Activated CD4-positive, alpha-beta memory T cell treated with anti-CD3 and anti-CD28 coated beads for 36 hours (primary cell): ENCODE data around the gene GAB3. TPM values are rescaled to one million over a fixed set of nuclear protein-coding genes. Genes with fewer than 3 reads are reported as not detected.
A peak's percentile ranks its signal among the peaks of the same experiment; 100 is the strongest.

Experiments used
- CTCF ChIA-PET: fragments of 350-600 bp; sonication (Branson Sonifier 250); formaldehyde crosslinking; loops from one replicate; lab custom pipeline; 2021; ENCODE audit warnings: antibody characterized with exemption, inconsistent platforms; lab: Charles Lee
- POLR2A ChIA-PET: fragments of 350-600 bp; sonication (Branson Sonifier 250); formaldehyde crosslinking; loops from one replicate; lab custom pipeline; 2021; ENCODE audit warnings: antibody characterized with exemption; lab: Charles Lee
- DNase-seq: peaks from one replicate; pipeline ENCODE4 v3.0.0-alpha.2; 2020
- H3K27ac Mint-ChIP-seq: one replicate; pipeline ENCODE4 v1.8.0; 2021; ENCODE audit warnings: mixed read lengths
- H3K27me3 Mint-ChIP-seq: one replicate; pipeline ENCODE4 v1.8.0; 2021; ENCODE audit warnings: mixed read lengths
- H3K36me3 Mint-ChIP-seq: one replicate; pipeline ENCODE4 v1.8.0; 2021; ENCODE audit warnings: mixed read lengths
- H3K4me1 Mint-ChIP-seq: one replicate; pipeline ENCODE4 v1.8.0; 2021; ENCODE audit warnings: low read depth, mixed read lengths
- H3K4me3 Mint-ChIP-seq: one replicate; pipeline ENCODE4 v1.8.0; 2021; ENCODE audit warnings: mild to moderate bottlenecking, mixed read lengths
- H3K9me3 Mint-ChIP-seq: one replicate; pipeline ENCODE4 v1.8.0; 2021; ENCODE audit warnings: mixed read lengths
- intact Hi-C: fragments of 100-400 bp; cut with micrococcal nuclease; formaldehyde crosslinking; loops from one replicate; pipeline ENCODE4 v1.15.1; 2023
- total RNA-seq, 2 experiments: library from RNA; stranded (reverse); gene quantifications; one replicate each; pipeline ENCODE4 v1.2.3, GENCODE V29; 2021

GAB3 gene
- total RNA-seq, result 1 to 10 TPM; 3.4 to 3.7 TPM

DNA sequence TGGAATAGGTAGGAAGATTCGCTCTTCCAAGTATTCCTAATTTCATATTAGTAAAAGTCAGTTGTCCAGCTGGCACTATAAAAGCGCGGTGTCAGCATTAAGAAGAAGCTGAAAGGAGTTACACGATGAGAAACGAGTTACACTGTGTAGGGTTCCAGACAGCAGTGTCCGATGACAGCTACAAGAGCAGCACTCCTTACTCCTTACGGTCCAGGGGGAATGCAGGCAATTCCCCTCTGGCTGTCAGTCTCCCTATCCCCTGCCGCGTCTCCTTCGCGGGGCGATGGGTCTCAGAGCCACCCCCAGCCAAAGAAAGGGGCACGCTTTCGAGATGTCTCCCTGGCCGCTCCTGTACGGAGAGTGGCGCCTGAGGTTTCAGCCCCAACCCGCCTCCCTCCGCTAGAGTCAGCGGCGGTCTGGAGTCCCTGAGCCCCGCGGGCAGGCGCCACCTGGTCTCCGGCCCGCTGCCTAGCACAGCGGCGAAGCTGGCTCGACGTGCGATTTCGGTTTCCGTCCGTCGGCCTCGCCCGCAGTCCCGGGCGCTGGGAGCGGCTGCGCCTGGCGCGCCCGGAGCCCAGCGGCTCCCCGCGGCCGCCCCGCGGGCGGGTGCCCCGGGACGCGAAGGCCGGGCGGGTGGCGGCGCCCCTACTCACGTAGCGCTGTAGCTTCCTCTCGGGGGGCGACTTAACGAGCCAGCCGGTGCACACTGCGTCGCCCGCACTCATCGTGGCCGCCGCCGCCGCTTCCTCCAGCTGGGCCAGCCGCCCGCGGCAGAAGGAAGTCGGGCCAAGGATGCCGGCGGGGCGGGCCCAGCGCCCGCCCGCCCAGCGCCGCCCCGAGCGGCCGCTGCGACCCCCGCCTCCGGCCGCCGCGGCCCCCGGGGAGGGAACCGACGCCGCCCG, at the start of gene GAB3:
TSS of gene GAB3 (minus strand) at position 777 of the 902 bp plus-strand sequence. CDS start at position 725, 52 bp downstream.
- Mint-ChIP-seq H3K4me1 (peaks cover 32% of the 10 kb centered on the region), H3K27me3 (no peaks in the 10 kb centered on the region), H3K4me3 (peak within 1 kb of the TSS; percentile 72), H3K36me3 (no peaks in the 10 kb centered on the region), H3K27ac (peak within 1 kb of the TSS; percentile 19), H3K9me3 (no peaks in the 10 kb centered on the region)
- peak; percentile 51 for DNase-seq
- ChIA-PET POLR2A (interaction anchor here (1.3 to 2.1 kb wide), 2 partner anchors 12 to 38 kb away, joined by 5 to 10 read pairs; partner anchors contain the start of gene DKC1), CTCF (interaction anchor here (0.5 to 5.4 kb wide), 11 partner anchors 12 to 89 kb away, joined by 3 to 49 read pairs (median 8); partner anchors contain the start of genes DKC1 and MPP1)
- intact Hi-C loops, result loop anchor here (1.0 kb wide), 1 partner anchor 12 kb away; the partner anchor contains the start of gene DKC1

DNA sequence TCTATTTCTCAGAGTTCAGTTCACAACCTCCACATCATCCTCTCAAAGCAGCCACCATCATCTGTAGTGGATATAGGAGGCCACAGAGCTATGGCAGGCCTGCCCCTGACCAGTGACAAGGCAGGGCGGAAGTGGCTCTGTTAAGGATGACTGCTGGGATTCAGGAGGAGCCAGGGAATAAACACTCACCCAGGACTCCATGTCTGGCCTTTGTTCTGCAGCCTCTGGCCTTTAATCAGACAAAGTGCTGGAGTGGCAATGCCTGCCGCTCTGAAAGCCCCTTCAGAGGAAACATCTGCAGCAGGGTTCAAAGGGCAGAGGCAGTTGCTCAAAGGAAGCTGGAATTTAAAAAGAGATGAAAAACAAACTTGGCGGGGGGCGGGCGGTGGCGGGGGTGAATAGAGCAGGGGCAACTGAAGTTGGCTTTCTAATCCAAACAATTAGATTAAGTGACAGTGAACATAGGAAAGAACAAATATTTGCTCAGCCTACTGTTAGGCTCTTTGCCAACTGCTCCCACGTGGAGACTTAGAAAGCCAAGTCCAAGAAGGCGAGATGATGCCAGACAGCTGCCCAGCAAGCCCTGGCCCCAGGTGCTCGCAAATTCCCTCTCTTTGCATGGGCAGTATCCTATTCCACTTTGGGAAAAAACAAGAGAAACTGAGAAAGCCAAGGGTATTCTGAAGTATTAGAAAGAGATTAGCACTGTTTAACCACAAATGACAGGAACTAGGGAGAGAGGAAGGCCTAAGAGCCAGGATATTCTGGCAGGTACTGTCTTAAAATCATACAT, 48.9 kb upstream of the GAB3 start:
- no peak for DNase-seq
- peak overlapping the region; percentile 84 for H3K27ac Mint-ChIP-seq

GRCh38 chrX:154797006-154797405, 46.1 kb upstream of the GAB3 start:
- intact Hi-C loops, result no loop called here
- Mint-ChIP-seq H3K4me1 (peaks cover 31% of the 10 kb centered on the region), H3K9me3 (no peaks in the 10 kb centered on the region), H3K36me3 (no peaks in the 10 kb centered on the region), H3K27me3 (no peaks in the 10 kb centered on the region), H3K4me3 (no peak overlapping the region), H3K27ac (no peak overlapping the region)
- no peak for DNase-seq
- CTCF ChIA-PET, result no interaction called here
- POLR2A ChIA-PET, result interaction anchor here (1.2 kb wide), 1 partner anchor 18 kb away, joined by 3 read pairs; no protein-coding TSS in a partner anchor

More for the DNA sequence above, 48.9 kb upstream of the GAB3 start:
- H3K4me3 Mint-ChIP-seq, result no peak overlapping the region
- H3K4me1 Mint-ChIP-seq, result peaks cover 43% of the 10 kb centered on the region
- CTCF ChIA-PET, result no interaction called here
- intact Hi-C loops, result loop anchor here (1.0 to 2.0 kb wide), 2 partner anchors 28 to 37 kb away; partner anchors contain the start of gene DKC1
- no peaks in the 10 kb centered on the region for H3K27me3 Mint-ChIP-seq
- no peaks in the 10 kb centered on the region for H3K36me3 Mint-ChIP-seq
- H3K9me3 Mint-ChIP-seq, result no peaks in the 10 kb centered on the region
- POLR2A ChIA-PET, result interaction anchor here (1.6 kb wide), 1 partner anchor 27 kb away, joined by 3 read pairs; no protein-coding TSS in a partner anchor

- H3K36me3 Mint-ChIP-seq, result no peaks in the 10 kb centered on the region
- DNase-seq, result no peak
- H3K4me1 Mint-ChIP-seq, result peaks cover 19% of the 10 kb centered on the region
- intact Hi-C loops, result no loop called here
- no peaks in the 10 kb centered on the region for H3K9me3 Mint-ChIP-seq
- no peak overlapping the region for H3K4me3 Mint-ChIP-seq
- H3K27ac Mint-ChIP-seq, result no peak overlapping the region
- POLR2A ChIA-PET, result no interaction called here
- CTCF ChIA-PET, result no interaction called here
- H3K27me3 Mint-ChIP-seq, result no peaks in the 10 kb centered on the region
These were observed 44.1 kb upstream of the GAB3 start for GRCh38 chrX:154795016-154795415.

DNA sequence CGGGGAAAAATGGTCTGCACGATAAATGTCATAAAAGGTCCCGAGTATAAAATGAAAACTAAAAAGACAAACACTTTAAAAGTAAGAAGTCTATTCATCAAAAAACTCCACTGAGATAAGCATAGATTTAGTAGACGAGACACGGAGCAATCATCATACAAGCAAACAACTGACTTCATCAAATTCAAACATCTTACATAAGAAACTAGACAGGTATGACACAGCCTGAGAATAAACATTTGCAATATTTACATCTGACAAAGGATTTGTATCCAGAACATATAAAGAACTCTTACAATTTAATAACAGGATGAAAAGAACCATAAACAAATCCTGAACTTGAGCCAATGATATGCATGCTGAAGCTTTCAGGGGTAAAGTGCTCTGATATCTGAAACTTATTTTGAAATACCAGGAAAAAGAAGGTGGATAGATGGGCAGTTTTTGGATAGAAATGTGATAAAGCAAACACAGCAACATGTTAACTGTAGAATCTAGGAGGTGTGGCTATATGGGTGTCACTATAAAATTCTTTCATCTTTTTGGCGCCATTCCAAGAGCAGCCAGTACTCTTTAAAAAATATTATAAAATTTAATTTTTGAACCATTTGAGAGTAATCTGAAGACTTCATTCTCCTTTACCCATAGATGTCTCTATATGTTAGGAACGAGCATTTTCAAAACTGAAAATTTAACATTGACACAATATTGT, 42.4 kb upstream of the GAB3 start:
- Mint-ChIP-seq H3K27me3 (no peaks in the 10 kb centered on the region), H3K4me1 (peaks cover 4% of the 10 kb centered on the region), H3K27ac (no peak overlapping the region), H3K36me3 (no peaks in the 10 kb centered on the region), H3K4me3 (no peak overlapping the region), H3K9me3 (no peaks in the 10 kb centered on the region)
- ChIA-PET CTCF (interaction anchor here (0.6 kb wide), 1 partner anchor 1181 kb away, joined by 3 read pairs; no protein-coding TSS in a partner anchor), POLR2A (no interaction called here)
- DNase-seq, result no peak
- intact Hi-C loops, result no loop called here

- intact Hi-C loops, result no loop called here
- CTCF ChIA-PET, result no interaction called here
- Mint-ChIP-seq H3K4me1 (no peaks in the 10 kb centered on the region), H3K27ac (no peak overlapping the region), H3K27me3 (no peaks in the 10 kb centered on the region), H3K36me3 (no peaks in the 10 kb centered on the region), H3K9me3 (no peaks in the 10 kb centered on the region), H3K4me3 (no peak overlapping the region)
- DNase-seq, result no peak
- POLR2A ChIA-PET, result no interaction called here
These were observed 41.1 kb upstream of the GAB3 start for GRCh38 chrX:154791939-154792338.

- Mint-ChIP-seq H3K4me1 (no peaks in the 10 kb centered on the region), H3K36me3 (no peaks in the 10 kb centered on the region), H3K9me3 (no peaks in the 10 kb centered on the region), H3K27me3 (no peaks in the 10 kb centered on the region), H3K4me3 (no peak overlapping the region), H3K27ac (no peak overlapping the region)
- CTCF ChIA-PET, result no interaction called here
- DNase-seq, result no peak
- intact Hi-C loops, result no loop called here
- POLR2A ChIA-PET, result no interaction called here
These were observed 40.6 kb upstream of the GAB3 start for GRCh38 chrX:154791467-154791866.

DNA sequence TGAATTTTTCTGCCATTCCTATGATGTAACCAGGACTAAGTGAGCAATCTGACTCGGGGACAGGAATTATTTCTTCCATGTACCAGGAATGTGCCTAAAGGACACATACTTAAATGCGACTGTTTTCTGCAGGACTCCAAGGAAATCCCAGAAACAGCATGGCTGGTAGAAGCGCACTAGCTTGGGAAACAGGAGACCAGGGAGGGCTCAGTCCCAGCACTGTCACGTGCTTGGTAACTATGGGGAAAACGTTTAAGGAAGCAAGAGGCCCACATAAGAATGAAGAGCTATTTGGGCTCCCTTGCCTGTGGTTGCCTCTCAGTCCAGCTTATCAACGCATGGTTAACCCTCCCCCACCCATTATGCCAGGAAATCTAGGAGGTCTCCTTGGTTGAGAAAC, 34.8 kb upstream of the GAB3 start:
- ChIA-PET CTCF (interaction anchor here (1.4 kb wide), 1 partner anchor 69 kb away, joined by 3 read pairs; no protein-coding TSS in a partner anchor), POLR2A (no interaction called here)
- Mint-ChIP-seq H3K4me3 (no peak overlapping the region), H3K4me1 (peaks cover 13% of the 10 kb centered on the region), H3K9me3 (no peaks in the 10 kb centered on the region), H3K27ac (no peak overlapping the region), H3K27me3 (no peaks in the 10 kb centered on the region), H3K36me3 (no peaks in the 10 kb centered on the region)
- DNase-seq, result no peak
- intact Hi-C loops, result no loop called here

GRCh38 chrX:154784149-154784995, 33.5 kb upstream of the GAB3 start:
- CTCF ChIA-PET, result no interaction called here
- no peak overlapping the region for H3K27ac Mint-ChIP-seq
- H3K4me1 Mint-ChIP-seq, result peaks cover 13% of the 10 kb centered on the region
- intact Hi-C loops, result no loop called here
- DNase-seq, result no peak
- no peak overlapping the region for H3K4me3 Mint-ChIP-seq
- H3K27me3 Mint-ChIP-seq, result no peaks in the 10 kb centered on the region
- POLR2A ChIA-PET, result no interaction called here
- no peaks in the 10 kb centered on the region for H3K9me3 Mint-ChIP-seq
- H3K36me3 Mint-ChIP-seq, result no peaks in the 10 kb centered on the region

DNA sequence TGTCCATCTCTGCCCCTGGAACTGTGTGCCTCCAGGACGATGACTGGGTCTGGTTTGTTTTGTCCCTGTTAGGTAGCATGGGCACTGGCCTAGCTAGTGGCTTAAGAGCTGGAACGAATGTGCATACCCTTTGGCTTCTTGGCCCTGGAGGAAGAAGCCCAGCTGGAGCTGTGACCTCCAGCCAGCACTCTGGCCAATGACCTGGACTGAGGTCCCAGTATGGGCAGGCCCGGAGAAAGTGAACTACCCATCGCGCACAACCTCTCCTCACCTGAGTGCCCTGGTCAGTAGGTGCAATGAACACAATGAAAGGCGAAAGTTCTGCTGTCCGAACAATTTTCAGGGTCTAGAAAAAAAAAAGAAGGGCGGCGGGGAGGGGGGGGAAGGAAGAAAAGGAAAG, 30.1 kb upstream of the GAB3 start:
- POLR2A ChIA-PET, result no interaction called here
- CTCF ChIA-PET, result no interaction called here
- no peak overlapping the region for H3K4me3 Mint-ChIP-seq
- no peaks in the 10 kb centered on the region for H3K9me3 Mint-ChIP-seq
- no peak for DNase-seq
- no peaks in the 10 kb centered on the region for H3K27me3 Mint-ChIP-seq
- H3K36me3 Mint-ChIP-seq, result peaks cover 15% of the 10 kb centered on the region
- intact Hi-C loops, result no loop called here
- H3K4me1 Mint-ChIP-seq, result peaks cover 16% of the 10 kb centered on the region
- H3K27ac Mint-ChIP-seq, result no peak overlapping the region

GRCh38 chrX:154779261-154779660, 28.4 kb upstream of the GAB3 start:
- CTCF ChIA-PET, result no interaction called here
- POLR2A ChIA-PET, result interaction anchor here (0.9 kb wide), 1 partner anchor 18 kb away, joined by 3 read pairs; no protein-coding TSS in a partner anchor
- H3K36me3 Mint-ChIP-seq, result peaks cover 27% of the 10 kb centered on the region
- DNase-seq, result no peak
- H3K27me3 Mint-ChIP-seq, result no peaks in the 10 kb centered on the region
- peaks cover 32% of the 10 kb centered on the region for H3K4me1 Mint-ChIP-seq
- intact Hi-C loops, result no loop called here
- no peak overlapping the region for H3K27ac Mint-ChIP-seq
- H3K4me3 Mint-ChIP-seq, result no peak overlapping the region
- no peaks in the 10 kb centered on the region for H3K9me3 Mint-ChIP-seq
